Gastroesophageal sphincter (tissue), 4 donors: ENCODE results near the gene TTC39C. TPM values are rescaled to one million over a fixed set of nuclear protein-coding genes. Genes with fewer than 3 reads are reported as not detected.

Source experiments
- ATAC-seq: fragments of 150-250 bp; one replicate; pipeline ENCODE4 v1.9.1; 2016; ENCODE audit warnings: mild to moderate bottlenecking, moderate library complexity
- H3K27ac ChIP-seq, 4 donors: fragments of 200-600 bp; sonication (generic) in 3 of 4; 1 replicate in 3 of 4; 2 replicates in 1 of 4; pipeline ENCODE4 v1.5.1; 2016 to 2019
- H3K27me3 ChIP-seq: fragments of 200-600 bp; sonication (generic); one replicate; pipeline ENCODE4 v1.5.1; 2019
- H3K36me3 ChIP-seq, 2 donors: fragments of 200-600 bp; sonication (generic); one replicate each; pipeline ENCODE4 v1.5.1; 2019; ENCODE audit warnings: control low read depth in 1 of 2
- H3K4me1 ChIP-seq, 3 donors: fragments of 200-600 bp; sonication (generic); 1 replicate in 2 of 3; 2 replicates in 1 of 3; pipeline ENCODE4 v1.5.1; 2016 to 2019; ENCODE audit warnings: control low read depth in 2 of 3
- H3K4me3 ChIP-seq, 2 donors: fragments of 200-600 bp; sonication (generic); one replicate each; pipeline ENCODE4 v1.5.1; 2019; ENCODE audit warnings: mild to moderate bottlenecking in 1 of 2, moderate library complexity in 1 of 2
- H3K9me3 ChIP-seq, 3 donors: fragments of 200-600 bp; sonication (generic); one replicate each; pipeline ENCODE4 v1.5.1; 2017 to 2019; ENCODE audit warnings: control low read depth in 2 of 3
- EP300 ChIP-seq: sonication (generic); formaldehyde crosslinking; IDR thresholded peaks from one replicate; pipeline ENCODE4 v1.6.1; 2017; ENCODE audit warnings: antibody characterized with exemption, mild to moderate bottlenecking
- POLR2A ChIP-seq, 2 donors: fragments of 450-650 bp; IDR thresholded peaks; one replicate each; pipeline ENCODE4 v1.6.1; 2017; ENCODE audit warnings: antibody characterized with exemption in 2 of 2, mild to moderate bottlenecking in 2 of 2, moderate library complexity in 1 of 2
- POLR2AphosphoS5 ChIP-seq: sonication (generic); formaldehyde crosslinking; IDR thresholded peaks from one replicate; pipeline ENCODE4 v1.6.1; 2017; ENCODE audit warnings: antibody characterized with exemption
- WGBS, 2 donors: methylation state at CpG; one replicate each; pipeline ENCODE4 v1.1.5; 2018; ENCODE audit warnings: low coverage in 1 of 2; 5-methylcytosine and 5-hydroxymethylcytosine counted together
- total RNA-seq, 4 donors: library from RNA; depleted of rRNA; stranded (reverse); fragments of >200 nt; gene quantifications; one replicate each; pipeline ENCODE4 v1.1.0, GENCODE V29; 2016
- TF ChIP-seq, protein P1 (sequence below), 4 experiments: fragments of 200-600 bp in 2 of 4; fragments of 450-650 bp in 2 of 4; sonication (generic) in 1 of 4; IDR thresholded peaks; one replicate each; pipeline ENCODE4 v1.5.1; 2017 to 2019; ENCODE audit warnings: antibody characterized with exemption in 4 of 4, mild to moderate bottlenecking in 2 of 4, moderate library complexity in 2 of 4

Gene TTC39C
- total RNA-seq, 4 donors from 2014 or later = 20.9 to 37.7 (median 33.6) TPM

DNA sequence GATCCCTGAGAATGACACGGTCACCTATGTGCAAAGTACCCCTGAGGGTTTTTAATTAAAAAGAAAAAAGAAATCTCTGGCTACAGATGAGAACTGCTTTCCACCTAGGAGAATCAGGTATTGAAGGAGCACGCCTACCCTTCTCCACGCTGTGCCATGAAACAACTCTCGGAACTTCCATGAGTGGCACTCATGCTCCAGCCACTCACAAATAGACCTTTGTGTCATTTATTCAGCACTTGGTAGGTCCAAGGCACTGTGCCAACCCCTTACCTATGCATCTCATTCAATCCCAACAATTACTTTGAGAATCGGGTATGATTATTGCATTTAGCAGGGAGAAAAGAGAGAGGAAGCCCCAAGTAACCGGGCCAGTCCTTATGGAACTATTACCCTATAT, 44.9 kb upstream of the TTC39C start:
- no peak overlapping the region for H3K27ac ChIP-seq
- H3K36me3 ChIP-seq = no peaks in the 10 kb centered on the region
- 89 to 93% methylated on average over 5 to 6 of the region's 6 CpGs for WGBS, 2 donors
- no peaks in the 10 kb centered on the region for H3K9me3 ChIP-seq
- H3K4me3 ChIP-seq = no peak overlapping the region
- H3K4me1 ChIP-seq = peaks cover 0 to 15% (median 4%) of the 10 kb centered on the region in 3 donors
- no peaks in the 10 kb centered on the region for H3K27me3 ChIP-seq
- ATAC-seq = no peak
- TF ChIP-seq POLR2AphosphoS5 = no peak
- TF ChIP-seq EP300 = no peak
- TF ChIP-seq POLR2A (IDR thresholded peaks at IDR 0.05) = no peak
- TF ChIP-seq, protein P1, sequence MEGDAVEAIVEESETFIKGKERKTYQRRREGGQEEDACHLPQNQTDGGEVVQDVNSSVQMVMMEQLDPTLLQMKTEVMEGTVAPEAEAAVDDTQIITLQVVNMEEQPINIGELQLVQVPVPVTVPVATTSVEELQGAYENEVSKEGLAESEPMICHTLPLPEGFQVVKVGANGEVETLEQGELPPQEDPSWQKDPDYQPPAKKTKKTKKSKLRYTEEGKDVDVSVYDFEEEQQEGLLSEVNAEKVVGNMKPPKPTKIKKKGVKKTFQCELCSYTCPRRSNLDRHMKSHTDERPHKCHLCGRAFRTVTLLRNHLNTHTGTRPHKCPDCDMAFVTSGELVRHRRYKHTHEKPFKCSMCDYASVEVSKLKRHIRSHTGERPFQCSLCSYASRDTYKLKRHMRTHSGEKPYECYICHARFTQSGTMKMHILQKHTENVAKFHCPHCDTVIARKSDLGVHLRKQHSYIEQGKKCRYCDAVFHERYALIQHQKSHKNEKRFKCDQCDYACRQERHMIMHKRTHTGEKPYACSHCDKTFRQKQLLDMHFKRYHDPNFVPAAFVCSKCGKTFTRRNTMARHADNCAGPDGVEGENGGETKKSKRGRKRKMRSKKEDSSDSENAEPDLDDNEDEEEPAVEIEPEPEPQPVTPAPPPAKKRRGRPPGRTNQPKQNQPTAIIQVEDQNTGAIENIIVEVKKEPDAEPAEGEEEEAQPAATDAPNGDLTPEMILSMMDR (IDR thresholded peaks at IDR 0.05) = no peak

- H3K9me3 ChIP-seq = no peaks in the 10 kb centered on the region
- no peaks in the 10 kb centered on the region for H3K36me3 ChIP-seq
- H3K27me3 ChIP-seq = no peaks in the 10 kb centered on the region
- ATAC-seq = no peak
- H3K27ac ChIP-seq = no peak overlapping the region
- WGBS, 2 donors = 63 to 83% methylated on average over 4 to 7 of the region's 7 CpGs
- peaks cover 0 to 7% (median 1%) of the 10 kb centered on the region in 3 donors for H3K4me1 ChIP-seq
- no peak for TF ChIP-seq POLR2A (IDR thresholded peaks at IDR 0.05)
- TF ChIP-seq EP300 = no peak
- TF ChIP-seq POLR2AphosphoS5 = no peak
- TF ChIP-seq, protein P1 (IDR thresholded peaks at IDR 0.05) = no peak
- no peak overlapping the region for H3K4me3 ChIP-seq
These were observed 44.1 kb upstream of the TTC39C start for GRCh38 chr18:23970161-23971096.

DNA sequence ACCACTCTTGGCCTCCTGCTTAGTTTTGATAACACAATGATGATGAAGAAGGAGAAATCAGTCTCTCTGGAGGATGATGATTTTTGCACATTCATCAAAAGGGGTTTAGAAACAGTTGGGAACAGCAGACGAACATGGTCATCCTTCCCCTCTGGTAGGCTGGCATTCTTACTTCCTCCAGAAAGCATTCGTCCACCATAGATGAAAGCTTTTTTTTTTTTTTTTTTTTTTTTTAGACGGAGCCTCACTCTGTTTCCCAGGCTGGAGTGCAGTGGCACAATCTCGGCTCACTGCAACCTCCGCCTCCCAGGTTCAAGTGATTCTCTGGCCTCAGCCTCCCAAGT, 43.5 kb upstream of the TTC39C start:
- TF ChIP-seq POLR2A (IDR thresholded peaks at IDR 0.05) = no peak
- TF ChIP-seq, protein P1 (IDR thresholded peaks at IDR 0.05) = no peak
- no peak for TF ChIP-seq EP300
- TF ChIP-seq POLR2AphosphoS5 = no peak
- H3K36me3 ChIP-seq = no peaks in the 10 kb centered on the region
- WGBS, 2 donors = 69% methylated on average over 5 of the region's 5 CpGs; no CpG with 5 or more reads in 1 of the 2 donors
- no peak overlapping the region for H3K27ac ChIP-seq
- H3K4me3 ChIP-seq = no peak overlapping the region
- H3K4me1 ChIP-seq = peaks cover 0 to under 1% (median 0%) of the 10 kb centered on the region in 3 donors
- ATAC-seq = no peak
- no peaks in the 10 kb centered on the region for H3K27me3 ChIP-seq
- H3K9me3 ChIP-seq = no peaks in the 10 kb centered on the region

GRCh38 chr18:23971666-23972230, 42.8 kb upstream of the TTC39C start:
- 75 to 89% methylated on average over 5 of the region's 5 CpGs for WGBS, 2 donors
- Histone ChIP-seq H3K9me3 (no peaks in the 10 kb centered on the region), H3K27ac (no peak overlapping the region), H3K36me3 (no peaks in the 10 kb centered on the region), H3K4me3 (no peak overlapping the region), H3K27me3 (no peaks in the 10 kb centered on the region), H3K4me1 (no peaks in the 10 kb centered on the region)
- ATAC-seq = no peak
- TF ChIP-seq POLR2AphosphoS5 = peak; percentile 16
- TF ChIP-seq EP300 = no peak
- TF ChIP-seq POLR2A (IDR thresholded peaks at IDR 0.05) = no peak
- TF ChIP-seq, protein P1 (IDR thresholded peaks at IDR 0.05) = no peak

DNA sequence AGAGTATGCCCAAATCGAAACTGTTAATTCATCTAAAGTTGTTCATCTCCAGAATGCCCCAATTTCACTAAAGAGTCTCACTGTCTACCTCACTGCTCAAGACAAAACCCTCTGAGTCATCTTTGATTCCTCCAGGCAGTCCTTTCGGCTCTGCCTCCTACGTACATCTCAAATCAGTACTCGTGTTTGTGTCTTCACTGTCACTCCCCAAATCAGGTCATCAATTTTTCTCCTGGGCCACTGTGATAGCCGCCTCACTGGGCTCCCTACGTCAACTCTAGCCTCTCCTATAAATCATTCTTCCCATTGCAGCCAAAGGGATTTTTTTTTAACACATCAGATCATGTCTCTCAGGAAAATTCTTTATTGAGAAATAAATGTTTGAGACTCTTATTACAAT, 42.1 kb upstream of the TTC39C start:
- Histone ChIP-seq H3K27me3 (no peaks in the 10 kb centered on the region), H3K4me1 (no peaks in the 10 kb centered on the region), H3K36me3 (no peaks in the 10 kb centered on the region), H3K9me3 (no peaks in the 10 kb centered on the region), H3K27ac (no peak overlapping the region), H3K4me3 (no peak overlapping the region)
- TF ChIP-seq POLR2AphosphoS5 (no peak), EP300 (no peak), POLR2A (IDR thresholded peaks at IDR 0.05) (no peak)
- TF ChIP-seq, protein P1 (IDR thresholded peaks at IDR 0.05) = no peak
- no peak for ATAC-seq
- WGBS, 2 donors = 58 to 72% methylated on average over 4 to 6 of the region's 6 CpGs
